Measurements from ENCODE around the gene FGF9.

DNA sequence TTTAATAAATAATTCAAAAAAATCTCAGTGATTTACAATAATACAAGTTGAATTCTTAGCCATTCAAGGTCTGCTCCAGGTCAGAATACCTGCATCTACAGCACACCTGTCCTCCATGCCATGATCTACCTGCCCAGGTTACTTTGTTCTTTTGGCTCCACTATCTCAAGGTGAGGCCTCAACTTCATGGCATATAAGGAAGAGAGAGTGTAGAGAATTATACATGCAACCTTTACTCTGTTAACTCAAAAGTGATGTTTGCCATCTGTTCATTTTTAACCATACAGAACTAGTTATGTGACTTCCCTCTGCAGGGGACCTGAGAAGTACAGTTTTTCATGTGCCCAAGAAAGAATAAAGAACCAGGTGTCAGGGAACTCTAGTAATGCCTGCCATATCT, 38.7 kb upstream of the FGF9 start:
- no peak for TF ChIP-seq EZH2 (IDR thresholded peaks at IDR 0.05; ENCODE audit: borderline replicate concordance, low read depth, low read length, poor library complexity, severe bottlenecking)
- TF ChIP-seq CTCF (conservative IDR thresholded peaks at IDR 0.05; ENCODE audit: low read depth, low read length): no peak
